ENCODE results near the gene ZNF428. TPM values are rescaled to one million over a fixed set of nuclear protein-coding genes. Genes with fewer than 3 reads are reported as not detected.

The ZNF428 gene
- polyA plus RNA-seq, 3 donors = 3.8 to 5.6 (median 3.9) TPM

GRCh38 chr19:43595999-43596841 lies 23.2 kb downstream of the ZNF428 start, which contains the start of the genes IRGQ and ZNF576:
IRGQ (minus strand) TSS chr19:43596134; CDS start chr19:43595338, 796 bp downstream.
ZNF576 (plus strand) TSS chr19:43596595; CDS start chr19:43597109, 514 bp downstream.
- H3K4me3 ChIP-seq (replicated peaks in 1 of 3; ENCODE audit: low read depth in 2 of 3, low read length in 3 of 3) = peak within 1 kb of the TSS; percentile 71 to 91 (median 73)

More at GRCh38 chr19:43595999-43596841, 23.2 kb downstream of the ZNF428 start, which contains the start of the genes IRGQ and ZNF576:
- Histone ChIP-seq H3K4me2 (replicated peaks; ENCODE audit: extremely low read depth, low read length, poor library complexity, severe bottlenecking) (peak within 1 kb of the TSS; percentile 92), H3K36me3 (replicated peaks in 1 of 2; ENCODE audit: control insufficient read depth in 1 of 2, insufficient read depth in 2 of 2, low read length in 2 of 2) (peaks cover 33 to 60% of the 10 kb centered on the region in 2 donors), H4K20me1 (ENCODE audit: insufficient read depth, low read length) (peaks cover 13% of the 10 kb centered on the region), H3K9ac (ENCODE audit: insufficient read depth, low read length, poor library complexity, severe bottlenecking) (peak within 1 kb of the TSS; percentile 94), H3K27ac (ENCODE audit: low read depth in 1 of 2, low read length in 2 of 2) (peak within 1 kb of the TSS; percentile 93 to 99), H3K4me1 (ENCODE audit: control insufficient read depth in 1 of 2, insufficient read depth in 2 of 2, low read length in 2 of 2) (peaks cover 31 to 35% of the 10 kb centered on the region in 2 donors), H3K9me3 (replicated peaks in 1 of 2; ENCODE audit: control insufficient read depth in 1 of 2, insufficient read depth in 1 of 2, low read length in 2 of 2) (no peaks in the 10 kb centered on the region), H3K27me3 (ENCODE audit: control insufficient read depth in 2 of 2, insufficient read depth in 2 of 2, low read length in 2 of 2) (no peaks in the 10 kb centered on the region), H2AFZ (ENCODE audit: insufficient read depth, low read depth, low read length, poor library complexity, severe bottlenecking) (peak within 1 kb of the TSS; percentile 87), H3K79me2 (ENCODE audit: insufficient read depth, low read length) (peaks cover 35% of the 10 kb centered on the region)
- H3K4me1 Mint-ChIP-seq = peaks cover 27% of the 10 kb centered on the region
- WGBS (ENCODE audit: insufficient coverage) = under 1% methylated on average over 56 of the region's 60 CpGs
- H3K27me3 Mint-ChIP-seq (ENCODE audit: low read depth in 3 of 3) = no peaks in the 10 kb centered on the region
- peak within 1 kb of the TSS; percentile 98 for H3K4me3 Mint-ChIP-seq
- peak; percentile 100 for DNase-seq
- no peak for TF ChIP-seq CTCF (IDR thresholded peaks at IDR 0.05)
- intact Hi-C loops (cut with micrococcal nuclease) = loop anchor here (1.0 to 10.0 kb wide), 6 partner anchors 21 to 69 kb away; partner anchors contain the start of genes PINLYP (in 2 of the 2), XRCC1 (in 2 of the 2), ZNF575 (in 2 of the 2) and ETHE1 (in 1 of the 2)
- H3K27ac Mint-ChIP-seq = peak within 1 kb of the TSS; percentile 98 to 100 (median 99)
- no peaks in the 10 kb centered on the region for H3K9me3 Mint-ChIP-seq
- H3K36me3 Mint-ChIP-seq = peaks cover 36 to 47% of the 10 kb centered on the region in 2 donors
